Measurements from ENCODE around the gene IBTK. TPM values are rescaled to one million over a fixed set of nuclear protein-coding genes. Genes with fewer than 3 reads are reported as not detected.
A peak's percentile ranks its signal among the peaks of the same experiment; 100 is the strongest.
"Not testable (repeated sequence)": the region's sequence is repeated elsewhere in the genome, so short reads cannot be mapped to it uniquely, and the experiment has no call there.

IBTK gene
- total RNA-seq, 1 donor from 2014 or later, result 92.9 TPM

DNA sequence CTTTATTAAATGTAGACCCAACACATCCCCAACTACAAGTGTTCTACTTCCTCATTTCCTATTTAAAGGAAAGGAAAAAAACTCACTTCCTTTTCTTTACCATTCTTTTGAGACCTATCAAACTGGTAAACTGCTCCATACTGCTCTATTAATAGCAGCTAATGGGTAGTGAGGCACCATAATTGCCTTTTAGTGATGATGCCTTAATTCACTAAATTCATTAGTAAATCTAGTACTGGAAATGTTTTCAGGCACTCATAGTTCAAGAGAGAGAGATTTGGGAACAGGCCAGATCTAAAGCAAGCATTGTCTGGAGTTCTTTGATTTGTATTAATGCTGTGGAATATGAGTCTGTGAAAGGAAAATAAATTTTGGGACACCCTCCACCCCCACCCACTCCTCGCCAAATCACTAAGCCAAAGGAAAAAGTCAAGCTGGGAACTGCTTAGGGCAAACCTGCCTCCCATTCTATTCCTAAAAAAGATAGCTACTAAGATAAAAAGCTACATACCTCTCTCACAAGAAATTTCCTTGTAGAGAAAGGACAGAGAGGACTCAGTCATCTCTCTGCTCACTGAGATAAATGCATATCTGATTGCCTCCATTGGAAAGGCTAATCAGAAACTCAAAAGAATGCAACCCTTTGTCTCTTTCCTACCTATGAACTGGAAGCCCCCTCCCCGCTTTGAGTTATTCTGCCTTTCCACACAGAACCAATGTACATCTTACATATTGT lies 13.6 kb upstream of the IBTK start:
- Histone ChIP-seq H3K36me3 (ENCODE audit: control insufficient read depth, insufficient read depth, low read length) (no peaks in the 10 kb centered on the region), H3K27me3 (ENCODE audit: control insufficient read depth, insufficient read depth, low read length) (no peaks in the 10 kb centered on the region), H3K4me3 (ENCODE audit: low read depth, low read length) (no peak overlapping the region)
- TF ChIP-seq, protein P1, sequence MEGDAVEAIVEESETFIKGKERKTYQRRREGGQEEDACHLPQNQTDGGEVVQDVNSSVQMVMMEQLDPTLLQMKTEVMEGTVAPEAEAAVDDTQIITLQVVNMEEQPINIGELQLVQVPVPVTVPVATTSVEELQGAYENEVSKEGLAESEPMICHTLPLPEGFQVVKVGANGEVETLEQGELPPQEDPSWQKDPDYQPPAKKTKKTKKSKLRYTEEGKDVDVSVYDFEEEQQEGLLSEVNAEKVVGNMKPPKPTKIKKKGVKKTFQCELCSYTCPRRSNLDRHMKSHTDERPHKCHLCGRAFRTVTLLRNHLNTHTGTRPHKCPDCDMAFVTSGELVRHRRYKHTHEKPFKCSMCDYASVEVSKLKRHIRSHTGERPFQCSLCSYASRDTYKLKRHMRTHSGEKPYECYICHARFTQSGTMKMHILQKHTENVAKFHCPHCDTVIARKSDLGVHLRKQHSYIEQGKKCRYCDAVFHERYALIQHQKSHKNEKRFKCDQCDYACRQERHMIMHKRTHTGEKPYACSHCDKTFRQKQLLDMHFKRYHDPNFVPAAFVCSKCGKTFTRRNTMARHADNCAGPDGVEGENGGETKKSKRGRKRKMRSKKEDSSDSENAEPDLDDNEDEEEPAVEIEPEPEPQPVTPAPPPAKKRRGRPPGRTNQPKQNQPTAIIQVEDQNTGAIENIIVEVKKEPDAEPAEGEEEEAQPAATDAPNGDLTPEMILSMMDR (IDR thresholded peaks at IDR 0.05; ENCODE audit: insufficient read depth, low read length, severe bottlenecking), result no peak
- DNase-seq (ENCODE audit: low read depth) (no peak), FAIRE-seq (no peak)

DNA sequence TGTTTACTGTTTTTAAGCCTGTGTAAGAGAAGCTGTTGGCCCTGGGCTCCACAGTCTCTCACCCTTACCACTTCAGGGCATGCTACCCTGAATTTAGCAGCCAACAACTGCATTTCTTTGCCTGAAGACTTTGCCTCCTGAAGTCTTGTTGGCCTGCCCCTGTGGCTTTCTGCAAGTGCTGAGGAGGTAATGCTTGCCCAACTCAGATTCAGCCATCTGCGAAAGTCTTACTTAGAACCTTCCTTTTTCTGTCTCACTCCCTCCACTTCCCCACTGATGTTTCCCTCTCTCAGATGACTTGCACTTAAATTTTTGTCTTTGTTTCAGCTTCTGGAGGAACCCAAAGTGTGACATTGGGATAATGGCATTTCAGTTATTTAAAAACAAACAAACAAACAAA lies 11.8 kb upstream of the IBTK start:
- FAIRE-seq, result no peak
- TF ChIP-seq, protein P1 (IDR thresholded peaks at IDR 0.05; ENCODE audit: insufficient read depth, low read length, severe bottlenecking), result no peak
- no peak for DNase-seq (ENCODE audit: low read depth)
- H3K36me3 ChIP-seq (ENCODE audit: control insufficient read depth, insufficient read depth, low read length), result no peaks in the 10 kb centered on the region
- H3K4me3 ChIP-seq (ENCODE audit: low read depth, low read length), result no peak overlapping the region
- no peaks in the 10 kb centered on the region for H3K27me3 ChIP-seq (ENCODE audit: control insufficient read depth, insufficient read depth, low read length)

DNA sequence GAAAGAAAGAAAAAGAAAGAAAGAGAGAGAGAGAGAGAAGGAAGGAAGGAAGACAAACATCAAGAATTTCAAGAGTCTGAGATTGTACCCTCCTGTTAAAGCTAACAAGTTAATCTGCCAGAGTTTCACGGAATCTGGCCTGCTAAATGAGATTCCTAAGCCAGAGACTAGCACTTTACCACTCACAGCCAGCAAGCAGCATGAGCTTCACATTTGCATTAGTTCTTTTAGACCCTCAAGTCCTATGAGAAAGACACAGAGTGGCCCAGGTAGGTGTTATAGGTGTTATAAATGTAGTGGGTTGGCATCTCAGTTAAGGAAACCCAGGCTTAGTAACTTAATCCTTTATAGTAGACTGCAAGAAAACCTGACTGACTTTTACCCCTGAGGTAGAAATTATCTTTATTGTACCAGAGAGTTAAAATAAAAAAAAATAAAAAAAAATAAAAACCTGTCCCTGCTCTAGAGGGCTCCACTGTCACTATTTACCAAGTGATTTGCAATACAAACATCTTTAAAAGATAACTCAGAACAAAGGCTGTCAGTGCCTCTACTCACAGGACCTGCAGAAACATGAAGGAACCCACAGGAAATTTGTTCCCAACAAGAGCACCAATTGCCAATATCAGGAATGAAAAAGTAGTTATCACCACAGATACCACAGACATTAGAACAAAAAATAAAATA lies 9.7 kb upstream of the IBTK start:
- peak; percentile 59 for DNase-seq (ENCODE audit: low read depth)
- no peak for FAIRE-seq

DNA sequence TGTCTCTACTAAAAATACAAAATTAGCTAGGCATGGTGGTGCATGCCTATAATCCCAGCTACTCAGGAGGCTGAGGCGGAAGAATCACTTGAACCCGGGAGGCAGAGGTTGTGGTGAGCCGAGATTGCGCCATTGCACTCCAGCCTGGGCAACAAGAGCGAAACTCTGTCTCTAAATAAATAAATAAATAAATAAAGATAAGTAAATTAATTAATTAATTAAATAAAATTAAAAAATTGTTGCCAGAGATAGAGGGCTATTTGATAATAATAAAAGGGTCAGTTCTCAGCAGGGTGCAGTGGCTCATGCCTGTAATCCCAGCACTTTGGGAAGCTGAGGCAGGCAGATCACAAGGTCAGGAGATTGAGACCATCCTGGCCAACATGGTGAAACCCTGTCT lies 7.2 kb upstream of the IBTK start:
- not testable (repeated sequence) for H3K36me3 ChIP-seq (ENCODE audit: control insufficient read depth, insufficient read depth, low read length); DNase-seq (ENCODE audit: low read depth); H3K4me3 ChIP-seq (ENCODE audit: low read depth, low read length); H3K27me3 ChIP-seq (ENCODE audit: control insufficient read depth, insufficient read depth, low read length); FAIRE-seq

More for the DNA sequence above, 9.7 kb upstream of the IBTK start:
- Histone ChIP-seq H3K27me3 (ENCODE audit: control insufficient read depth, insufficient read depth, low read length) (no peaks in the 10 kb centered on the region), H3K4me3 (ENCODE audit: low read depth, low read length) (no peak overlapping the region), H3K36me3 (ENCODE audit: control insufficient read depth, insufficient read depth, low read length) (no peaks in the 10 kb centered on the region)
- TF ChIP-seq, protein P1 (IDR thresholded peaks at IDR 0.05; ENCODE audit: insufficient read depth, low read length, severe bottlenecking), result peak; percentile 11

DNA sequence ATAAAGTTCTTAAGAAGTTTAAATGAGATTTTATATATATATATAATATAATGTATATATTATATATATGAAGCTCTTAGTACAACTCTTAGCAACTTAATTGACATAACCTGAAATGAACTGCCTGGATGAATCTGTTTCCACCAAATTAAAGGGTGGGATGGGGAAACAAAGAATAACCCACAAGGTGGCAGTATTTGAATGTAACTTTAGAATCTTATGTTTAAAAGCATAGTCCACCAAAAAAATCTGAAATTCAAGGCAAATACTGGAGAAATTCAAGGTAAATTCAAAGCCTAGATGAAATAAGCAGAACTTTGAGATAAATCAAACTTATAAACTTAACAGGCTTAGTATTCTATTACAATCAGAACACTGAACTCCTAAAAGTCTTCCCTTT lies 4.4 kb upstream of the IBTK start:
- Histone ChIP-seq H3K4me3 (ENCODE audit: low read depth, low read length) (no peak overlapping the region), H3K36me3 (ENCODE audit: control insufficient read depth, insufficient read depth, low read length) (no peaks in the 10 kb centered on the region), H3K27me3 (ENCODE audit: control insufficient read depth, insufficient read depth, low read length) (no peaks in the 10 kb centered on the region)
- FAIRE-seq (no peak), DNase-seq (ENCODE audit: low read depth) (peak; percentile 51)
- TF ChIP-seq, protein P1 (IDR thresholded peaks at IDR 0.05; ENCODE audit: insufficient read depth, low read length, severe bottlenecking), result peak; percentile 32

DNA sequence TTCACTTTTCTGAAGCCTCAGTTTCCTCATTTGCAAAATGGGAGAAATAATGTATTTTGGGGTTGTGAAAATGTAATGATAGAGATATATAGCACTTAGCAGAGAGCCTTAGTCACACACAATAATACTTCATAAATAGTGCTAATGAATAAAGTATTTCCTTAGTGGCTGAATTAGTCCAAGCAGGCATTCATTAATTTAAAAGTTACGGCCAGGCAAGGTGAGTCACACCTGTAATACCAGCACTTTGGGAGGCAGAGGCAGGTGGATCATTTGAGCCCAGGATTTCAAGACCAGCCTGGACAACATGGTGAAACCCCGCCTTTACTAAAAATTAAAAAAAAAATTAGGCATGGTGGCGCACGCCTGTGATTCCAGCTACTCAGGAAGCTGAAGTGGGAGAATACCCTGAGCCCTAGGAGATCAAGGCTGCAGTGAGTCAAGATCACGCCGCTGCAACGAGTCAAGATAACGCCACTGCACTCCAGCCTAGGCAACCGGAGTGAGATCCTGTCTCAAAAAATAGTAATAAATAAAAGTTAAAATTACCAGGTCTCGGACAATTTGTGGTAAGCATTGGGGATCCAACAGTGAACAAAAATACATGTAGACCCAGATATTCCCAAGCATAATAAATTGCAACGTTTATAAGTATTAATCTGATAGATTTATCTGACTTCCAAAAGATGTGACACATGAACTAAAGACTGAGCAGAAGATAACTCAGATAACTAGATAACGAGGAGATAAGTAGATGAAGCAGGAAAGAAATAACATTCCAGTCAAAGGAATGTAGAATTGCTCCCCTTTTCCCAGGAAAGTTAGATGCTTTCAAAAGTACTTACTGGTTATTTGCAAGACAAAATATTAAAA lies 2.1 kb upstream of the IBTK start:
- Histone ChIP-seq H3K27me3 (ENCODE audit: control insufficient read depth, insufficient read depth, low read length) (no peaks in the 10 kb centered on the region), H3K4me3 (ENCODE audit: low read depth, low read length) (no peak overlapping the region), H3K36me3 (ENCODE audit: control insufficient read depth, insufficient read depth, low read length) (peaks cover 3% of the 10 kb centered on the region)
- peak; percentile 63 for DNase-seq (ENCODE audit: low read depth)
- TF ChIP-seq, protein P1 (IDR thresholded peaks at IDR 0.05; ENCODE audit: insufficient read depth, low read length, severe bottlenecking), result no peak
- no peak for FAIRE-seq
